Mucosa of descending colon (tissue), 3 donors: Measurements from ENCODE around the gene CACNA2D3. TPM values are rescaled to one million over a fixed set of nuclear protein-coding genes. Genes with fewer than 3 reads are reported as not detected.

Experiments used
- ATAC-seq: fragments of 200-7000 bp; cut with Tn5 transposase; one replicate; pipeline ENCODE4 v1.9.1; 2020; ENCODE audit warnings: mild to moderate bottlenecking, moderate library complexity
- DNase-seq, 3 donors: peaks; one replicate each; pipeline ENCODE4 v3.0.0-alpha.2; 2020
- H3K36me3 ChIP-seq: fragments of 200-600 bp; one replicate; pipeline ENCODE4 v1.8.0; 2021; ENCODE audit warnings: low read depth, mild to moderate bottlenecking
- H3K4me1 ChIP-seq: fragments of 200-600 bp; one replicate; pipeline ENCODE4 v1.8.0; 2021; ENCODE audit warnings: low read depth, mild to moderate bottlenecking
- H3K4me3 ChIP-seq: fragments of 200-600 bp; one replicate; pipeline ENCODE4 v1.8.0; 2021; ENCODE audit warnings: mild to moderate bottlenecking
- H3K9me3 ChIP-seq: fragments of 200-600 bp; one replicate; pipeline ENCODE4 v1.8.0; 2021; ENCODE audit warnings: mild to moderate bottlenecking
- intact Hi-C, 2 donors: fragments of 100-400 bp; cut with DNase I in 1 of 2; cut with micrococcal nuclease in 1 of 2; formaldehyde crosslinking; loops; one replicate each; pipeline versions ENCODE4 v1.11.0 to v1.11.1; 2022; cut with DNase I, micrococcal nuclease
- total RNA-seq, 3 donors: library from RNA; stranded (reverse); fragmentation: NEBNext Ultra II Directional in 2 of 3; extraction: Animal tissue kit (Norgen Biotek cat#: 25700) in 2 of 3; gene quantifications; one replicate each; pipeline versions ENCODE4 v1.2.1 to v1.2.4, GENCODE V29; 2021 to 2023
- TF ChIP-seq, protein P1 (sequence below): fragments of 200-600 bp; IDR thresholded peaks from one replicate; pipeline ENCODE4 v1.8.0; 2022; ENCODE audit warnings: antibody characterized with exemption, mild to moderate bottlenecking
- donor health status: DM: no; HTN: no; CAD: no; lungs with moderate emphysema.
- donor health status: DM: no; HTN: no; CAD: no.
- donor health status: DM: no; HTN: yes; CAD: no.

CACNA2D3 gene
- total RNA-seq, 3 donors from 2014 or later = 0.34 to 3.5 (median 0.55) TPM

DNA sequence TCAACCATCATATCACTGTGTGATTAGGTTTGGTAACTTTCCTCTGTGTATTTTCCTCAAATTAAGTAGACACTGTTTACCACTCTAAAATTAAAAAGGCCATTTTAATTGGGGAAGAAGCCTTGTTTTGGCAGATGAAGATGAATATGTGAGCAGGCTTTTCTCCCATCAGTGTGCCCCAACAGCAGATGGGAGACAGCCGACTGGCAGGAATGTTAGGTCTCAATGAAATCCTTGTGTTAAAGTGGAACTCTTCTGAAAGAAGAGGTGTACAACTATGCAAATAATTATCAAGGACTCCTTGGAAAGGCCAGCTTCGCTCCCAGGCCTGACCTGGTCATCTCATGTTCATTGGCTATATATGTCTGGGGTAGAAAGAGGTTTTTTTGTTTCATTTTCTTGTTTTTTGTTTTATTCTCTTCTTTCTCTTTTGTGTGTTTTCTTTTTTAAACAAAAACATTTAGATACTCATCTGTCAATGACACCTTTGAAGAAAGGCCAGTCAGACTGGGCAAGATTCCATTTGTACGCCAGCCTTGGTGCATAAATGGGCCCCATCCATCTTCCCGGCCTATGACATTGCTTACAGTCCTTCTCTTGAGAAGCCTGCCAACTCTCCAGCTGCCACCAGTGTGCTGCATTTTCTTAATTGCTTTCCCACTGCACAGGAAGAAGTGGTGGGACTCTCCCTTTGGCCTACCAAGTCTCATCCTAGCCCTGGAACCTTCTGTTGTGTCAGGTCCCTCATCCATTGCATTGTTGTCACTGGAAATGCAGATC, 779.7 kb downstream of the CACNA2D3 start:
- Histone ChIP-seq H3K4me1 (no peaks in the 10 kb centered on the region), H3K9me3 (no peaks in the 10 kb centered on the region), H3K36me3 (no peaks in the 10 kb centered on the region), H3K4me3 (no peak overlapping the region)
- TF ChIP-seq, protein P1, sequence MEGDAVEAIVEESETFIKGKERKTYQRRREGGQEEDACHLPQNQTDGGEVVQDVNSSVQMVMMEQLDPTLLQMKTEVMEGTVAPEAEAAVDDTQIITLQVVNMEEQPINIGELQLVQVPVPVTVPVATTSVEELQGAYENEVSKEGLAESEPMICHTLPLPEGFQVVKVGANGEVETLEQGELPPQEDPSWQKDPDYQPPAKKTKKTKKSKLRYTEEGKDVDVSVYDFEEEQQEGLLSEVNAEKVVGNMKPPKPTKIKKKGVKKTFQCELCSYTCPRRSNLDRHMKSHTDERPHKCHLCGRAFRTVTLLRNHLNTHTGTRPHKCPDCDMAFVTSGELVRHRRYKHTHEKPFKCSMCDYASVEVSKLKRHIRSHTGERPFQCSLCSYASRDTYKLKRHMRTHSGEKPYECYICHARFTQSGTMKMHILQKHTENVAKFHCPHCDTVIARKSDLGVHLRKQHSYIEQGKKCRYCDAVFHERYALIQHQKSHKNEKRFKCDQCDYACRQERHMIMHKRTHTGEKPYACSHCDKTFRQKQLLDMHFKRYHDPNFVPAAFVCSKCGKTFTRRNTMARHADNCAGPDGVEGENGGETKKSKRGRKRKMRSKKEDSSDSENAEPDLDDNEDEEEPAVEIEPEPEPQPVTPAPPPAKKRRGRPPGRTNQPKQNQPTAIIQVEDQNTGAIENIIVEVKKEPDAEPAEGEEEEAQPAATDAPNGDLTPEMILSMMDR = no peak
- DNase-seq (no peak), ATAC-seq (no peak)
- intact Hi-C loops = no loop called here

DNA sequence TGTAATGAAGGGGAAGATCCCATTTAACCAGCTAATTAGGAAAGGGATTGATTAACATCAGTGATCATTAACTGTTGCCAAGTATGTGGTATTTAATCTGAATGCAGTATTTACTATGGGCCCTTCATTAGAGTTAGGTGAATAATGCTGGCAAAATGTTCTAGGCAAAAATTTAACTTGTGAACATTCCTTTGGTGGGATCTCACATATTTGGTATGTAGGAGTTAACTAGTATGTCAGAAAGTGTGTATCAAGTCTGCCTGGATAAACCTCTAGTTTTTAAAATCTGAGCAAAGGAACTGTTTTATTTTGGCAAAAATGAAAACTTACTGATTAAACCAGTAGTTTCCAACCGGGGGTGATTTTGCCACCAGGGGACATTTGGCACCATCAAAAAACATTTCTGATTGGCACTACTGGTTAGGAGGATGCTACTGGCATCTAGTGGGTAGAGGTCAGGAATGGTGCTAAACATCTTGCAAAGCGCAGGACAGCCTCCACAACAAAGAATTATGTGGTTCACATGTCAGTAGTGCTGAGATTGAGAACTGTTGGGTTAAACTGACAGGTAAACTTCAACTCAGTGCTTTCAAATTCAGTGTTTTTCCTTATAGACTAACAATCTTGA, 783.0 kb downstream of the CACNA2D3 start:
- H3K4me1 ChIP-seq = no peaks in the 10 kb centered on the region
- DNase-seq = no peak
- H3K4me3 ChIP-seq = no peak overlapping the region
- no peaks in the 10 kb centered on the region for H3K36me3 ChIP-seq
- no peak for ATAC-seq
- H3K9me3 ChIP-seq = no peaks in the 10 kb centered on the region
- intact Hi-C loops = no loop called here
- TF ChIP-seq, protein P1 = no peak

DNA sequence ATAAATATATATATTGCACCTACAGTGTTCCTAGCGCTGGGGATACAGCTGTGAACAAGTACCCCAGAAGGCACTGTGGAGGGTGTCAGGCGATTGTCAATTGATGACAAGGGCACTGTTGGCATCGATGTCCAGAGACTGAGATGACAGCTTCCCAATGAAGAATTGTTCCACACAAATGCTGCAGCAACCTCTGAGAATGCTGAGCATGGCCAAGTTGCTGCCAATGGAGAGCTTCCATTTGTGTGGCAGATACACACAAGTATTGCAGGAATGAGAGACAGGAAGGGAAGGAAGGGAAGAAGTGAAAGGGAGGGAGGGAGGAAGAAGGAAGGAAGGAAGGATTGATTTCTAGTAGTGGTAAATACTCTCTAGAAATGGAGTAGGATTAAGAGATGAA, 783.6 kb downstream of the CACNA2D3 start:
- Histone ChIP-seq H3K9me3 (no peaks in the 10 kb centered on the region), H3K36me3 (no peaks in the 10 kb centered on the region), H3K4me3 (no peak overlapping the region), H3K4me1 (no peaks in the 10 kb centered on the region)
- TF ChIP-seq, protein P1 = no peak
- no peak for DNase-seq
- ATAC-seq = no peak
- intact Hi-C loops = no loop called here

DNA sequence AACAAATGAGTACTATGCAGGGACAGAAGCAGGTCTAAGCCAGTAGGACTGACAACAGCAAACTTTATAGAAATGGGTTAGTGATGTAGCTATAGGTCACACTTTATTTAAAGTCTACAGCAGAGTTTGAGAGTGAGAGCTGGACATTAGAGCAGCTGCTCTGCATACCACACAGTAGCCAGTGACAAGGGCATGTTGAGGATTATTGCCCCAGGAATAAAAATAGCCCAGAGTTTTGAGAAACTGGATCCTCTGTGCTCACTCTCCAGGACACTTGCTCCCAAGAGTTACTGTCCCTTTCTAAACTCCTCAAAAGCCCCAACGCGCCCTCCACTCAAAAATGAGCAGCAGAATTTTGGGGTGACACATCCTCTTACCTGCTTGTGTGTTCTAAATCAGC, 784.4 kb downstream of the CACNA2D3 start:
- TF ChIP-seq, protein P1 = no peak
- Histone ChIP-seq H3K9me3 (no peaks in the 10 kb centered on the region), H3K4me1 (no peaks in the 10 kb centered on the region), H3K36me3 (no peaks in the 10 kb centered on the region), H3K4me3 (no peak overlapping the region)
- intact Hi-C loops = no loop called here
- ATAC-seq (no peak), DNase-seq (no peak)

DNA sequence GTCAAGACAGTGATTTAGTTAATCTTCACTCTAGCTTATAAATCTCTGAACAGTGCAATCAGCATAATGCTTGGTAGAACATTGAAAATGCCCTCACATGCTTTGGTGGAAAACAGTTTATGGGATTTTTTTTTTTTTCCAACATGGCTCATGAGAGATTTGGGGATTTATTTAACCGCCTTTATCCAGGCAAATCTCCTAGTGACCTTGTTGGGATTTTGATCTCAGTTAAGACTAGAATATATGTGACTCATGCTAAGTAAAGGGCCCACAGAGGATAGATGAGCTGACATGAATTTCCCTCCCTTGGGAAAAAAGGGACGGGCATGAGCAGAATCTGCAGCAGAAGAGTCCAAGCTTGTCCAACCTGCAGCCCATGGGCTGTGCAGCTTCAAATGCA, 786.8 kb downstream of the CACNA2D3 start:
- intact Hi-C loops = no loop called here
- H3K4me1 ChIP-seq = no peaks in the 10 kb centered on the region
- TF ChIP-seq, protein P1 = no peak
- H3K36me3 ChIP-seq = no peaks in the 10 kb centered on the region
- H3K9me3 ChIP-seq = no peaks in the 10 kb centered on the region
- DNase-seq (no peak), ATAC-seq (no peak)
- no peak overlapping the region for H3K4me3 ChIP-seq
